Measurements from ENCODE around the gene SLC45A1.

Gene SLC45A1

DNA sequence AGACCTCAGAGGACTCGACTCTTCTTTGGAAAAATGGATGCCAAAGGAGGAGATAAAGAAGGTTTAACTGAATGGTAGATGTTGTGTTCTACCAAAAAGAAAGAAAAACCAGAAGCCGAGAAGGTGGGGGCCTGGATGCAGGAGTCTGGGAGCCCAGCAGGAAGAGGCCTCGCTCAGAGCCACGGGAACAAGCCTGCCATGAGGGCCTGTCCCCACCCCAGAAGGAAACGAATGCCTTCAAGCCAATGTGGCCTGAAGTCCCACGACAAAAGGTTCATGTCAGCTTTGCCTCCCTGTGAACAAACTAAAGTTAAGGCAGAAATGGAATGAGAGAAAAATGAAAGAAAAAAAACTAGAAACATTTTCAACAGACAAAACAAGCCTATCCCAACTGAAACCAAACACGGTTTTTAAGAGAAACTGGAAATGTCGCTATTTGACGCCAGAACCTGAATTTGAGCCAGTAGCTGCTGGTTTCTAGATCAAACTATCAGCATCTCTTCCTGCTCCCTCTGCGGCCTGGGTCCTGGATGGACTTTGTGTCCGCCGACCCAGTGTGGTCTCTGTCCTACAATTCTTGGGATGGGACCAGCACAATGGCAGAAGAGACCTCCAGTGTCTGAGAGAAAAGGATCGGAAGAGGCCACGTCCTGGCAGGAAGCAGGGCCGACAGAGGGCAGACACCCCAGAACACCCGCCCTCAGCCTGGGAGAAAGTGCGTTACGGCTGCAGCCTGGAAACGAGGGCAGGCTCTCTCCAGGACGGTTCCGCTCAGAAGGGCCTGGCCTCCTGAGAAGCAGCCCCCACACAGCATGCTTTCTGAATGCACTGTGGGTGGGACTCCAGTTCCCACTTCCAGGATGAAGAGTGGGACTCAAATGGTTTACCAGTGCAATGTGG is 35.2 kb downstream of the SLC45A1 start:
- Histone ChIP-seq H2BK15ac (ENCODE audit: low read length) (no peak overlapping the region), H3K23ac (ENCODE audit: low read depth, low read length, poor library complexity) (no peak overlapping the region), H3K9ac (ENCODE audit: low read depth, low read length, poor library complexity) (peak overlapping the region; percentile 18), H2AK5ac (ENCODE audit: low read depth, low read length) (no peak overlapping the region), H3K4me2 (ENCODE audit: insufficient read depth, low read length, poor library complexity, severe bottlenecking) (no peak overlapping the region), H3K4me3 (ENCODE audit: low read length in 2 of 2) (no peak overlapping the region), H2BK12ac (ENCODE audit: low read length) (no peak overlapping the region), H3K4me1 (ENCODE audit: control insufficient read depth in 2 of 2, insufficient read depth in 1 of 2, low read depth in 1 of 2, low read length in 2 of 2) (peaks cover 0 to 6% of the 10 kb centered on the region in 2 donors), H3K36me3 (replicated peaks in 1 of 2; ENCODE audit: control insufficient read depth in 2 of 2, insufficient read depth in 2 of 2, low read length in 2 of 2) (peaks cover 45 to 61% of the 10 kb centered on the region in 2 donors), H3K27me3 (ENCODE audit: control insufficient read depth in 3 of 3, insufficient read depth in 3 of 3, low read depth in 1 of 3, low read length in 3 of 3) (no peaks in the 10 kb centered on the region), H2BK5ac (ENCODE audit: low read length) (peak overlapping the region; percentile 12), H4K8ac (ENCODE audit: low read depth, low read length) (no peak overlapping the region), H3K18ac (ENCODE audit: low read length) (no peak overlapping the region), H2AFZ (ENCODE audit: low read length) (no peak overlapping the region), H3K4ac (ENCODE audit: low read length) (no peak overlapping the region), H3K14ac (ENCODE audit: low read length) (no peak overlapping the region), H3K27ac (replicated peaks; ENCODE audit: low read length) (no peak overlapping the region), H2BK120ac (ENCODE audit: low read depth, low read length) (no peak overlapping the region), H3K79me1 (ENCODE audit: low read depth, low read length) (peaks cover 21% of the 10 kb centered on the region), H4K91ac (ENCODE audit: low read depth, low read length, poor library complexity) (no peak overlapping the region), H3K9me3 (replicated peaks in 1 of 2; ENCODE audit: control insufficient read depth in 2 of 2, insufficient read depth in 1 of 2, low read depth in 1 of 2, low read length in 2 of 2) (peaks cover 0 to 3% of the 10 kb centered on the region in 2 donors)
- DNase-seq (ENCODE audit: low spot score): no peak
- no CpG with 5 or more reads among the region's 21 CpGs for WGBS, 2 donors (ENCODE audit: extremely low coverage in 2 of 2, insufficient read length in 2 of 2, insufficient replicate concordance in 1 of 2)

DNA sequence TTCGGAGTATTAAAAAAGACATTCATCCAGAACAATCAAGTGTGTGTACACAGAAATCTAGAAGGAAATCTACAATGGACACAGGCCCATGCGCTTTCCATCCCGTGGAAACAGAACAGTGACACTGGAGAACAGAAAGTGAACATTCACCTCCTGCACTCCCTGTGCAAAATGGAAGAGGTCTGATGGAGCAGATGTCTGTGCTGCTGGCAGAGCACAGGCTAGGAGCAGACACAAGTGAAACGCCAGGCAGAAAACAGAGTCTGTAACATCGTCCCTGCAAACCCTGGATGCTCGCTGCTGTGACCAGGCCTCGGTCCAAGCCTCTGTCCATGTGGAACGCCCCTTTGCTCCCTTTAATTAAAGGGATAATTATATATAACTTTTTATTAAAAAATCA is 36.1 kb downstream of the SLC45A1 start:
- H3K27ac ChIP-seq (replicated peaks; ENCODE audit: low read length): no peak overlapping the region
- H3K4me1 ChIP-seq (ENCODE audit: control insufficient read depth in 2 of 2, insufficient read depth in 1 of 2, low read depth in 1 of 2, low read length in 2 of 2): peaks cover 0 to 2% of the 10 kb centered on the region in 2 donors
- WGBS, 2 donors (ENCODE audit: extremely low coverage in 2 of 2, insufficient read length in 2 of 2, insufficient replicate concordance in 1 of 2): no CpG with 5 or more reads among the region's 8 CpGs

GRCh38 chr1:8355439-8356255 is 37.7 kb downstream of the SLC45A1 start:
- Histone ChIP-seq H4K91ac (ENCODE audit: low read depth, low read length, poor library complexity) (no peak overlapping the region), H3K27me3 (ENCODE audit: control insufficient read depth in 3 of 3, insufficient read depth in 3 of 3, low read depth in 1 of 3, low read length in 3 of 3) (no peaks in the 10 kb centered on the region), H3K4ac (ENCODE audit: low read length) (no peak overlapping the region), H3K14ac (ENCODE audit: low read length) (no peak overlapping the region), H3K9ac (ENCODE audit: low read depth, low read length, poor library complexity) (no peak overlapping the region), H2BK15ac (ENCODE audit: low read length) (no peak overlapping the region), H4K8ac (ENCODE audit: low read depth, low read length) (peak overlapping the region; percentile 17), H3K23ac (ENCODE audit: low read depth, low read length, poor library complexity) (peak overlapping the region; percentile 31), H2AK5ac (ENCODE audit: low read depth, low read length) (no peak overlapping the region), H2BK5ac (ENCODE audit: low read length) (peak overlapping the region; percentile 39), H3K9me3 (replicated peaks in 1 of 2; ENCODE audit: control insufficient read depth in 2 of 2, insufficient read depth in 1 of 2, low read depth in 1 of 2, low read length in 2 of 2) (peaks cover 0 to 3% of the 10 kb centered on the region in 2 donors), H2BK12ac (ENCODE audit: low read length) (peak overlapping the region; percentile 41), H3K4me3 (ENCODE audit: low read length in 2 of 2) (no peak overlapping the region), H2BK120ac (ENCODE audit: low read depth, low read length) (no peak overlapping the region), H3K18ac (ENCODE audit: low read length) (peak overlapping the region; percentile 28), H3K36me3 (replicated peaks in 1 of 2; ENCODE audit: control insufficient read depth in 2 of 2, insufficient read depth in 2 of 2, low read length in 2 of 2) (peaks cover 58 to 80% of the 10 kb centered on the region in 2 donors), H3K79me1 (ENCODE audit: low read depth, low read length) (peaks cover 28% of the 10 kb centered on the region), H3K4me1 (ENCODE audit: control insufficient read depth in 2 of 2, insufficient read depth in 1 of 2, low read depth in 1 of 2, low read length in 2 of 2) (peaks cover 0 to 2% of the 10 kb centered on the region in 2 donors), H3K27ac (replicated peaks; ENCODE audit: low read length) (no peak overlapping the region), H2AFZ (ENCODE audit: low read length) (no peak overlapping the region), H3K4me2 (ENCODE audit: insufficient read depth, low read length, poor library complexity, severe bottlenecking) (no peak overlapping the region)
- DNase-seq (ENCODE audit: low spot score): no peak
- WGBS, 2 donors (ENCODE audit: extremely low coverage in 2 of 2, insufficient read length in 2 of 2, insufficient replicate concordance in 1 of 2): no CpG with 5 or more reads among the region's 24 CpGs

More for the DNA sequence above, 36.1 kb downstream of the SLC45A1 start:
- no peak overlapping the region for H2AK5ac ChIP-seq (ENCODE audit: low read depth, low read length)
- H4K91ac ChIP-seq (ENCODE audit: low read depth, low read length, poor library complexity): no peak overlapping the region
- peaks cover 0 to 3% of the 10 kb centered on the region in 2 donors for H3K9me3 ChIP-seq (replicated peaks in 1 of 2; ENCODE audit: control insufficient read depth in 2 of 2, insufficient read depth in 1 of 2, low read depth in 1 of 2, low read length in 2 of 2)
- no peak for DNase-seq (ENCODE audit: low spot score)
- no peak overlapping the region for H3K14ac ChIP-seq (ENCODE audit: low read length)
- no peak overlapping the region for H4K8ac ChIP-seq (ENCODE audit: low read depth, low read length)
- H2AFZ ChIP-seq (ENCODE audit: low read length): no peak overlapping the region
- H3K4me3 ChIP-seq (ENCODE audit: low read length in 2 of 2): no peak overlapping the region
- H3K79me1 ChIP-seq (ENCODE audit: low read depth, low read length): peaks cover 26% of the 10 kb centered on the region
- H3K9ac ChIP-seq (ENCODE audit: low read depth, low read length, poor library complexity): no peak overlapping the region
- H2BK15ac ChIP-seq (ENCODE audit: low read length): no peak overlapping the region
- H2BK120ac ChIP-seq (ENCODE audit: low read depth, low read length): no peak overlapping the region
- peak overlapping the region; percentile 66 for H3K23ac ChIP-seq (ENCODE audit: low read depth, low read length, poor library complexity)
- H3K18ac ChIP-seq (ENCODE audit: low read length): no peak overlapping the region
- peaks cover 51 to 70% of the 10 kb centered on the region in 2 donors for H3K36me3 ChIP-seq (replicated peaks in 1 of 2; ENCODE audit: control insufficient read depth in 2 of 2, insufficient read depth in 2 of 2, low read length in 2 of 2)
- H2BK12ac ChIP-seq (ENCODE audit: low read length): peak overlapping the region; percentile 14
- no peak overlapping the region for H3K4me2 ChIP-seq (ENCODE audit: insufficient read depth, low read length, poor library complexity, severe bottlenecking)
- no peaks in the 10 kb centered on the region for H3K27me3 ChIP-seq (ENCODE audit: control insufficient read depth in 3 of 3, insufficient read depth in 3 of 3, low read depth in 1 of 3, low read length in 3 of 3)
- H2BK5ac ChIP-seq (ENCODE audit: low read length): no peak overlapping the region
- no peak overlapping the region for H3K4ac ChIP-seq (ENCODE audit: low read length)

All from neuronal stem cell (in vitro differentiated cells).